Activated CD4-positive, alpha-beta T cell treated with anti-CD3 and anti-CD28 coated beads, Interleukin-2, amount 10 ng/mL, durations not matched to agents 7 days and 5 days (primary cell): ENCODE results near the gene WASF3. TPM values are rescaled to one million over a fixed set of nuclear protein-coding genes. Genes with fewer than 3 reads are reported as not detected.

Experiments used
- CTCF ChIA-PET: fragments of 350-600 bp; sonication (Branson Sonifier 250); formaldehyde crosslinking; loops from one replicate; lab custom pipeline; 2021; ENCODE audit warnings: antibody characterized with exemption; lab: Charles Lee
- POLR2A ChIA-PET: fragments of 350-600 bp; sonication (Branson Sonifier 250); formaldehyde crosslinking; loops from one replicate; lab custom pipeline; 2021; ENCODE audit warnings: antibody characterized with exemption; lab: Charles Lee
- DNase-seq: peaks from one replicate; pipeline ENCODE4 v3.0.0-alpha.2; 2020
- H3K27ac Mint-ChIP-seq: one replicate; pipeline ENCODE4 v1.8.0; 2021; ENCODE audit warnings: mild to moderate bottlenecking, moderate library complexity, mixed read lengths
- H3K27me3 Mint-ChIP-seq: one replicate; pipeline ENCODE4 v1.8.0; 2021; ENCODE audit warnings: mixed read lengths
- H3K36me3 Mint-ChIP-seq: one replicate; pipeline ENCODE4 v1.8.0; 2021; ENCODE audit warnings: low read depth, mixed read lengths
- H3K4me1 Mint-ChIP-seq: one replicate; pipeline ENCODE4 v1.8.0; 2021; ENCODE audit warnings: mixed read lengths
- H3K4me3 Mint-ChIP-seq: one replicate; pipeline ENCODE4 v1.8.0; 2021; ENCODE audit warnings: mild to moderate bottlenecking, moderate library complexity, mixed read lengths
- H3K9me3 Mint-ChIP-seq: one replicate; pipeline ENCODE4 v1.8.0; 2021; ENCODE audit warnings: mixed read lengths
- total RNA-seq, 2 experiments: library from RNA; stranded (reverse); gene quantifications; one replicate each; pipeline ENCODE4 v1.2.3, GENCODE V29; 2021

The WASF3 gene
- total RNA-seq, 2 experiments from 2014 or later: 0.12 TPM; not detected in 1

GRCh38 chr13:26601669-26602068 lies 44.2 kb downstream of the WASF3 start:
- peak; percentile 39 for DNase-seq
- ChIA-PET POLR2A (no interaction called here), CTCF (interaction anchor here (1.5 kb wide), 1 partner anchor 10 kb away, joined by 3 read pairs; no protein-coding TSS in a partner anchor)
- Mint-ChIP-seq H3K4me3 (no peak overlapping the region), H3K27me3 (peaks cover 8% of the 10 kb centered on the region), H3K9me3 (peaks cover 3% of the 10 kb centered on the region), H3K27ac (no peak overlapping the region), H3K36me3 (no peaks in the 10 kb centered on the region), H3K4me1 (peaks cover 15% of the 10 kb centered on the region)

- ChIA-PET CTCF (no interaction called here), POLR2A (no interaction called here)
These were observed 45.3 kb downstream of the WASF3 start for GRCh38 chr13:26602783-26603182.

GRCh38 chr13:26604784-26605545 lies 47.5 kb downstream of the WASF3 start:
- H3K36me3 Mint-ChIP-seq: no peaks in the 10 kb centered on the region
- H3K4me3 Mint-ChIP-seq: no peak overlapping the region
- CTCF ChIA-PET: interaction anchor here (0.6 kb wide), 1 partner anchor 9 kb away, joined by 3 read pairs; no protein-coding TSS in a partner anchor

More at GRCh38 chr13:26602783-26603182, 45.3 kb downstream of the WASF3 start:
- Mint-ChIP-seq H3K4me3 (no peak overlapping the region), H3K27me3 (peaks cover 8% of the 10 kb centered on the region), H3K9me3 (peaks cover 3% of the 10 kb centered on the region), H3K27ac (no peak overlapping the region), H3K36me3 (no peaks in the 10 kb centered on the region), H3K4me1 (peaks cover 15% of the 10 kb centered on the region)
- no peak for DNase-seq

GRCh38 chr13:26605845-26606244 lies 48.4 kb downstream of the WASF3 start:
- Mint-ChIP-seq H3K36me3 (no peaks in the 10 kb centered on the region), H3K27me3 (peaks cover 8% of the 10 kb centered on the region), H3K4me1 (peaks cover 15% of the 10 kb centered on the region), H3K27ac (no peak overlapping the region), H3K9me3 (no peaks in the 10 kb centered on the region), H3K4me3 (no peak overlapping the region)
- no peak for DNase-seq
- ChIA-PET CTCF (interaction anchor here (0.6 kb wide), 1 partner anchor 114 kb away, joined by 3 read pairs; no protein-coding TSS in a partner anchor), POLR2A (no interaction called here)

More at GRCh38 chr13:26604784-26605545, 47.5 kb downstream of the WASF3 start:
- no peak overlapping the region for H3K27ac Mint-ChIP-seq
- H3K27me3 Mint-ChIP-seq: peaks cover 8% of the 10 kb centered on the region
- H3K9me3 Mint-ChIP-seq: no peaks in the 10 kb centered on the region
- DNase-seq: no peak
- POLR2A ChIA-PET: no interaction called here
- H3K4me1 Mint-ChIP-seq: peaks cover 15% of the 10 kb centered on the region

- DNase-seq: no peak
- Mint-ChIP-seq H3K9me3 (no peaks in the 10 kb centered on the region), H3K4me1 (peaks cover 8% of the 10 kb centered on the region), H3K27ac (no peak overlapping the region), H3K36me3 (no peaks in the 10 kb centered on the region), H3K27me3 (peaks cover 8% of the 10 kb centered on the region), H3K4me3 (no peak overlapping the region)
- ChIA-PET CTCF (no interaction called here), POLR2A (no interaction called here)
These were observed 49.1 kb downstream of the WASF3 start for GRCh38 chr13:26606631-26607030.

GRCh38 chr13:26614721-26615120 lies 57.2 kb downstream of the WASF3 start:
- H3K4me1 Mint-ChIP-seq: peaks cover 5% of the 10 kb centered on the region
- H3K27ac Mint-ChIP-seq: no peak overlapping the region
- peaks cover 18% of the 10 kb centered on the region for H3K27me3 Mint-ChIP-seq
- peaks cover 2% of the 10 kb centered on the region for H3K9me3 Mint-ChIP-seq
- no peaks in the 10 kb centered on the region for H3K36me3 Mint-ChIP-seq
- ChIA-PET POLR2A (no interaction called here), CTCF (no interaction called here)
- DNase-seq: no peak
- no peak overlapping the region for H3K4me3 Mint-ChIP-seq

GRCh38 chr13:26616126-26616525 lies 58.6 kb downstream of the WASF3 start:
- Mint-ChIP-seq H3K36me3 (no peaks in the 10 kb centered on the region), H3K9me3 (peaks cover 2% of the 10 kb centered on the region), H3K4me3 (no peak overlapping the region), H3K4me1 (peaks cover 5% of the 10 kb centered on the region), H3K27ac (no peak overlapping the region), H3K27me3 (peaks cover 19% of the 10 kb centered on the region)
- POLR2A ChIA-PET: no interaction called here
- no peak for DNase-seq
- CTCF ChIA-PET: no interaction called here

- Mint-ChIP-seq H3K27me3 (peaks cover 21% of the 10 kb centered on the region), H3K4me1 (peaks cover 5% of the 10 kb centered on the region), H3K9me3 (peaks cover 5% of the 10 kb centered on the region), H3K36me3 (no peaks in the 10 kb centered on the region), H3K4me3 (no peak overlapping the region), H3K27ac (no peak overlapping the region)
- ChIA-PET CTCF (no interaction called here), POLR2A (no interaction called here)
- no peak for DNase-seq
These were observed 61.2 kb downstream of the WASF3 start for GRCh38 chr13:26618726-26619125.

GRCh38 chr13:26619358-26619757 lies 61.9 kb downstream of the WASF3 start:
- H3K27me3 Mint-ChIP-seq: peaks cover 24% of the 10 kb centered on the region
- POLR2A ChIA-PET: interaction anchor here (0.6 kb wide), 1 partner anchor 397 kb away, joined by 3 read pairs; the partner anchor contains the start of gene RNF6
- H3K9me3 Mint-ChIP-seq: peaks cover 11% of the 10 kb centered on the region
- no peak overlapping the region for H3K27ac Mint-ChIP-seq
- DNase-seq: no peak
- no peak overlapping the region for H3K4me3 Mint-ChIP-seq
- CTCF ChIA-PET: no interaction called here
- peaks cover 5% of the 10 kb centered on the region for H3K4me1 Mint-ChIP-seq
- H3K36me3 Mint-ChIP-seq: no peaks in the 10 kb centered on the region

GRCh38 chr13:26621731-26622401 lies 64.4 kb downstream of the WASF3 start:
- ChIA-PET CTCF (no interaction called here), POLR2A (no interaction called here)
- H3K36me3 Mint-ChIP-seq: no peaks in the 10 kb centered on the region

GRCh38 chr13:26623125-26623524 lies 65.6 kb downstream of the WASF3 start:
- peaks cover 12% of the 10 kb centered on the region for H3K27me3 Mint-ChIP-seq
- ChIA-PET CTCF (no interaction called here), POLR2A (no interaction called here)
- H3K4me1 Mint-ChIP-seq: peaks cover 5% of the 10 kb centered on the region
- H3K4me3 Mint-ChIP-seq: no peak overlapping the region
- no peak overlapping the region for H3K27ac Mint-ChIP-seq
- no peak for DNase-seq
- no peaks in the 10 kb centered on the region for H3K36me3 Mint-ChIP-seq
- H3K9me3 Mint-ChIP-seq: peaks cover 13% of the 10 kb centered on the region

More at GRCh38 chr13:26621731-26622401, 64.4 kb downstream of the WASF3 start:
- H3K4me3 Mint-ChIP-seq: no peak overlapping the region
- peaks cover 5% of the 10 kb centered on the region for H3K4me1 Mint-ChIP-seq
- peaks cover 14% of the 10 kb centered on the region for H3K9me3 Mint-ChIP-seq
- no peak overlapping the region for H3K27ac Mint-ChIP-seq
- no peak for DNase-seq
- peaks cover 17% of the 10 kb centered on the region for H3K27me3 Mint-ChIP-seq

- Mint-ChIP-seq H3K4me1 (no peaks in the 10 kb centered on the region), H3K27ac (no peak overlapping the region), H3K27me3 (peaks cover 10% of the 10 kb centered on the region), H3K9me3 (peaks cover 13% of the 10 kb centered on the region), H3K4me3 (no peak overlapping the region), H3K36me3 (no peaks in the 10 kb centered on the region)
- DNase-seq: no peak
- ChIA-PET CTCF (no interaction called here), POLR2A (no interaction called here)
These were observed 67.1 kb downstream of the WASF3 start for GRCh38 chr13:26624572-26624971.

- no peaks in the 10 kb centered on the region for H3K4me1 Mint-ChIP-seq
- H3K27me3 Mint-ChIP-seq: peaks cover 8% of the 10 kb centered on the region
- H3K9me3 Mint-ChIP-seq: peaks cover 13% of the 10 kb centered on the region
- DNase-seq: no peak
- ChIA-PET POLR2A (no interaction called here), CTCF (no interaction called here)
- H3K36me3 Mint-ChIP-seq: no peaks in the 10 kb centered on the region
- H3K4me3 Mint-ChIP-seq: no peak overlapping the region
- H3K27ac Mint-ChIP-seq: no peak overlapping the region
These were observed 68.8 kb downstream of the WASF3 start for GRCh38 chr13:26626271-26626670.
